ENCODE data around the gene NUP210L. TPM values are rescaled to one million over a fixed set of nuclear protein-coding genes. Genes with fewer than 3 reads are reported as not detected.
A peak's percentile ranks its signal among the peaks of the same experiment; 100 is the strongest.

The NUP210L gene
- total and polyA plus RNA-seq, 9 of the 15 experiments (the other 6 are each of a cell fraction or from before 2014, with no cell fraction given), result 0.01 to 0.04 TPM; not detected in 7

- TF ChIP-seq, protein P1, sequence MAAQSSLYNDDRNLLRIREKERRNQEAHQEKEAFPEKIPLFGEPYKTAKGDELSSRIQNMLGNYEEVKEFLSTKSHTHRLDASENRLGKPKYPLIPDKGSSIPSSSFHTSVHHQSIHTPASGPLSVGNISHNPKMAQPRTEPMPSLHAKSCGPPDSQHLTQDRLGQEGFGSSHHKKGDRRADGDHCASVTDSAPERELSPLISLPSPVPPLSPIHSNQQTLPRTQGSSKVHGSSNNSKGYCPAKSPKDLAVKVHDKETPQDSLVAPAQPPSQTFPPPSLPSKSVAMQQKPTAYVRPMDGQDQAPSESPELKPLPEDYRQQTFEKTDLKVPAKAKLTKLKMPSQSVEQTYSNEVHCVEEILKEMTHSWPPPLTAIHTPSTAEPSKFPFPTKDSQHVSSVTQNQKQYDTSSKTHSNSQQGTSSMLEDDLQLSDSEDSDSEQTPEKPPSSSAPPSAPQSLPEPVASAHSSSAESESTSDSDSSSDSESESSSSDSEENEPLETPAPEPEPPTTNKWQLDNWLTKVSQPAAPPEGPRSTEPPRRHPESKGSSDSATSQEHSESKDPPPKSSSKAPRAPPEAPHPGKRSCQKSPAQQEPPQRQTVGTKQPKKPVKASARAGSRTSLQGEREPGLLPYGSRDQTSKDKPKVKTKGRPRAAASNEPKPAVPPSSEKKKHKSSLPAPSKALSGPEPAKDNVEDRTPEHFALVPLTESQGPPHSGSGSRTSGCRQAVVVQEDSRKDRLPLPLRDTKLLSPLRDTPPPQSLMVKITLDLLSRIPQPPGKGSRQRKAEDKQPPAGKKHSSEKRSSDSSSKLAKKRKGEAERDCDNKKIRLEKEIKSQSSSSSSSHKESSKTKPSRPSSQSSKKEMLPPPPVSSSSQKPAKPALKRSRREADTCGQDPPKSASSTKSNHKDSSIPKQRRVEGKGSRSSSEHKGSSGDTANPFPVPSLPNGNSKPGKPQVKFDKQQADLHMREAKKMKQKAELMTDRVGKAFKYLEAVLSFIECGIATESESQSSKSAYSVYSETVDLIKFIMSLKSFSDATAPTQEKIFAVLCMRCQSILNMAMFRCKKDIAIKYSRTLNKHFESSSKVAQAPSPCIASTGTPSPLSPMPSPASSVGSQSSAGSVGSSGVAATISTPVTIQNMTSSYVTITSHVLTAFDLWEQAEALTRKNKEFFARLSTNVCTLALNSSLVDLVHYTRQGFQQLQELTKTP (IDR thresholded peaks at IDR 0.05; ENCODE audit: low read depth in 1 of 2, partially characterized antibody in 2 of 2), result peak in 1 of 2 experiments; percentile 37
- 0 out of 2 replicates have a peak, but pooled peaks have one; percentile 40 for TF ChIP-seq MTA1 (IDR thresholded peaks at IDR 0.05; ENCODE audit: borderline replicate concordance)
- peak; percentile 90 for TF ChIP-seq DPF2 (IDR thresholded peaks at IDR 0.05)
- TF ChIP-seq ZFP1 (CRISPR knock-in tag; IDR thresholded peaks at IDR 0.05), result no peak
- peak; percentile 45; the same call in 1 of the 2 replicates for TF ChIP-seq SMARCA5 (IDR thresholded peaks at IDR 0.05)
- peak; percentile 52 for TF ChIP-seq POLR2B (IDR thresholded peaks at IDR 0.05; ENCODE audit: low read depth, partially characterized antibody)
- TF ChIP-seq NCOA6 (IDR thresholded peaks at IDR 0.05), result no peak
- TF ChIP-seq, protein P2, sequence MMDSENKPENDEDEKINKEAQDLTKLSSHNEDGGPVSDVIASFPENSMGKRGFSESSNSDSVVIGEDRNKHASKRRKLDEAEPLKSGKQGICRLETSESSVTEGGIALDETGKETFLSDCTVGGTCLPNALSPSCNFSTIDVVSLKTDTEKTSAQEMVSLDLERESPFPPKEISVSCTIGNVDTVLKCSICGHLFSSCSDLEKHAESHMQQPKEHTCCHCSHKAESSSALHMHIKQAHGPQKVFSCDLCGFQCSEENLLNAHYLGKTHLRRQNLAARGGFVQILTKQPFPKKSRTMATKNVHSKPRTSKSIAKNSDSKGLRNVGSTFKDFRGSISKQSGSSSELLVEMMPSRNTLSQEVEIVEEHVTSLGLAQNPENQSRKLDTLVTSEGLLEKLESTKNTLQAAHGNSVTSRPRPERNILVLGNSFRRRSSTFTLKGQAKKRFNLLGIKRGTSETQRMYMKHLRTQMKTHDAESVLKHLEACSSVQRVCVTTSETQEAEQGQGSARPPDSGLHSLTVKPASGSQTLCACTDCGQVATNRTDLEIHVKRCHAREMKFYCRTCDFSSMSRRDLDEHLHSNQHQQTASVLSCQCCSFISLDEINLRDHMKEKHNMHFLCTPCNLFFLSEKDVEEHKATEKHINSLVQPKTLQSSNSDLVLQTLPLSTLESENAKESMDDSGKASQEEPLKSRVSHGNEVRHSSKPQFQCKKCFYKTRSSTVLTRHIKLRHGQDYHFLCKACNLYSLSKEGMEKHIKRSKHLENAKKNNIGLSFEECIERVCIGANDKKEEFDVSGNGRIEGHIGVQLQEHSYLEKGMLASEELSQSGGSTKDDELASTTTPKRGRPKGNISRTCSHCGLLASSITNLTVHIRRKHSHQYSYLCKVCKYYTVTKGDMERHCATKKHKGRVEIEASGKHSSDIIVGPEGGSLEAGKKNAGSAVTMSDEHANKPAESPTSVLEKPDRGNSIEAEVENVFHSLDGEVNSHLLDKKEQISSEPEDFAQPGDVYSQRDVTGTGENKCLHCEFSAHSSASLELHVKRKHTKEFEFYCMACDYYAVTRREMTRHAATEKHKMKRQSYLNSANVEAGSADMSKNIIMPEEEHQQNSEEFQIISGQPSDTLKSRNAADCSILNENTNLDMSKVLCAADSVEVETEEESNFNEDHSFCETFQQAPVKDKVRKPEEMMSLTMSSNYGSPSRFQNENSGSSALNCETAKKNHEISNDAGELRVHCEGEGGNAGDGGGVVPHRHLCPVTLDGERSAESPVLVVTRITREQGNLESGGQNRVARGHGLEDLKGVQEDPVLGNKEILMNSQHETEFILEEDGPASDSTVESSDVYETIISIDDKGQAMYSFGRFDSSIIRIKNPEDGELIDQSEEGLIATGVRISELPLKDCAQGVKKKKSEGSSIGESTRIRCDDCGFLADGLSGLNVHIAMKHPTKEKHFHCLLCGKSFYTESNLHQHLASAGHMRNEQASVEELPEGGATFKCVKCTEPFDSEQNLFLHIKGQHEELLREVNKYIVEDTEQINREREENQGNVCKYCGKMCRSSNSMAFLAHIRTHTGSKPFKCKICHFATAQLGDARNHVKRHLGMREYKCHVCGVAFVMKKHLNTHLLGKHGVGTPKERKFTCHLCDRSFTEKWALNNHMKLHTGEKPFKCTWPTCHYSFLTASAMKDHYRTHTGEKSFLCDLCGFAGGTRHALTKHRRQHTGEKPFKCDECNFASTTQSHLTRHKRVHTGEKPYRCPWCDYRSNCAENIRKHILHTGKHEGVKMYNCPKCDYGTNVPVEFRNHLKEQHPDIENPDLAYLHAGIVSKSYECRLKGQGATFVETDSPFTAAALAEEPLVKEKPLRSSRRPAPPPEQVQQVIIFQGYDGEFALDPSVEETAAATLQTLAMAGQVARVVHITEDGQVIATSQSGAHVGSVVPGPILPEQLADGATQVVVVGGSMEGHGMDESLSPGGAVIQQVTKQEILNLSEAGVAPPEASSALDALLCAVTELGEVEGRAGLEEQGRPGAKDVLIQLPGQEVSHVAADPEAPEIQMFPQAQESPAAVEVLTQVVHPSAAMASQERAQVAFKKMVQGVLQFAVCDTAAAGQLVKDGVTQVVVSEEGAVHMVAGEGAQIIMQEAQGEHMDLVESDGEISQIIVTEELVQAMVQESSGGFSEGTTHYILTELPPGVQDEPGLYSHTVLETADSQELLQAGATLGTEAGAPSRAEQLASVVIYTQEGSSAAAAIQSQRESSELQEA (IDR thresholded peaks at IDR 0.05; ENCODE audit: low read depth), result peak; percentile 32; the same call in 1 of the 2 replicates
- TF ChIP-seq ASH1L (IDR thresholded peaks at IDR 0.05; ENCODE audit: borderline replicate concordance, low read depth, partially characterized antibody), result peak; percentile 20
- TF ChIP-seq THRAP3 (IDR thresholded peaks at IDR 0.05; ENCODE audit: borderline replicate concordance), result 0 out of 2 replicates have a peak, but pooled peaks have one; percentile 29
- no peak for TF ChIP-seq ZNF41 (CRISPR knock-in tag; conservative IDR thresholded peaks at IDR 0.05)
- TF ChIP-seq WHSC1 (IDR thresholded peaks at IDR 0.05; ENCODE audit: low read length), result no peak
- TF ChIP-seq POLR2A (conservative IDR thresholded peaks at IDR 0.05), result peak; percentile 65
- TF ChIP-seq BCOR (IDR thresholded peaks at IDR 0.05), result no peak
- no peak for TF ChIP-seq RFX1 (IDR thresholded peaks at IDR 0.05)
- TF ChIP-seq NFRKB (IDR thresholded peaks at IDR 0.05; ENCODE audit: low read depth), result peak; percentile 64; the same call in 1 of the 2 replicates
- TF ChIP-seq, protein P3, sequence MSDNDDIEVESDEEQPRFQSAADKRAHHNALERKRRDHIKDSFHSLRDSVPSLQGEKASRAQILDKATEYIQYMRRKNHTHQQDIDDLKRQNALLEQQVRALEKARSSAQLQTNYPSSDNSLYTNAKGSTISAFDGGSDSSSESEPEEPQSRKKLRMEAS (CRISPR knock-in tag; IDR thresholded peaks at IDR 0.05), result 0 out of 2 replicates have a peak, but pooled peaks have one; percentile 32
These were observed 169.4 kb downstream of the NUP210L start (continued) for GRCh38 chr1:153985341-153985912.

Data from K562 (cell line).